Stimulated activated effector memory CD8-positive, alpha-beta T cell treated with anti-CD3 and anti-CD28 coated beads, Interleukin-12 subunit alpha, Interleukin-12 subunit beta, amount 100 ng/mL, for 72 hours (primary cell): Measurements from ENCODE around the gene GGPS1.
"Not testable (repeated sequence)": the region's sequence is repeated elsewhere in the genome, so short reads cannot be mapped to it uniquely, and the experiment has no call there.

ENCODE experiments used
- ATAC-seq: fragments of 150-1000 bp; cut with Tn5 transposase; 2 replicates; pipeline ENCODE4 v1.10.0; 2021
- DNase-seq, 2 donors: peaks; one replicate each; pipeline ENCODE4 v3.0.0; 2021 to 2022; ENCODE audit warnings: low spot score in 2 of 2
- H3K27ac Mint-ChIP-seq: one replicate; pipeline ENCODE4 v1.8.0; 2022; ENCODE audit warnings: mild to moderate bottlenecking, mixed read lengths
- H3K36me3 Mint-ChIP-seq: one replicate; pipeline ENCODE4 v1.8.0; 2022; ENCODE audit warnings: mild to moderate bottlenecking, mixed read lengths
- H3K4me1 Mint-ChIP-seq: one replicate; pipeline ENCODE4 v1.8.0; 2022; ENCODE audit warnings: mixed read lengths
- H3K4me3 Mint-ChIP-seq: one replicate; pipeline ENCODE4 v1.8.0; 2022; ENCODE audit warnings: mild to moderate bottlenecking, mixed read lengths
- H3K9me3 Mint-ChIP-seq: one replicate; pipeline ENCODE4 v1.8.0; 2022; ENCODE audit warnings: mixed read lengths

The GGPS1 gene

DNA sequence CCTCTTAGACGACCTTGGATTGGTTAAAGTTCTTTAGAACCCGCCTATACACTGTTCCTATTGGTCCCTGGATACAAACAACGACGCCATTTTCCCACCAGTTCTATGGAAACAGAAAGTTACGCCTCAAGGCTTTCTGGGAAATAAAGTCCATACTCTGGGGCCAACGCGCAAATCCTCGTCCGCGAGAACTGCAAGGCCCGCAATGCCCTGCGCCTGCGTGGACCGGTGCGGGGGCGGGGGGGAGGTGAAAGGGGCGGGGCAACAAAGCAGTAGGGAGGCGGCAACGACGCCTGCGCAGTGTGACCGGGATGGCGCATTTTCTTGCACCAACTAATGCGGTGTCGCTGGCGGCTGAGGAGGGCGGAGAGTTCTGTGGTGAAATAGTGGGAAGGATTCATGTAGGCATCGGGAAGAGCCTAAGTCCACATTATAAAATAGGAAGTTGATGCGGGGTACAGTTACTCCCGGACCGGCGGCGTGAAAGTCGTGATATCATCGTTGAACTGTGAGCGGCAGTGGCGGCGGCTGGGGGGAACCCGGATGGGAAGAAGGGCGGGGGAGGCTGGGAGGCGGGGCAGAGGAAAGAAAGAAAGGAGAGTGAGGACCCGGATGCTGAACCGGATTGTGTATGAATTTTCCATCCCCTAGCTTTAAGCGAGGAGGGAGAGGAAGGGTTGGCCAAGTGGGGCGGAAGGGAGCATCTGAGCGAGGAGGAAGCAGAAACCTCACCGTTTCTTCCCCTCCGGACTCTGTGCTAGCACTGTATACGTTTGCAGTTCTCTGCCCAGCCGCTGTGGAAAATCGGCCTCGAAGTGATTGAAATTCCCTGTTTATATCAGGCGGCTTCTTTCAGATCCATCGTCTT, at the start of gene GGPS1:
Gene GGPS1, plus strand, starts transcription at position 300 of the 868 bp plus-strand sequence. CDS start 6,695 bp downstream, outside the sequence.
- H3K4me1 Mint-ChIP-seq: peaks cover 36% of the 10 kb centered on the region
- no peak within 1 kb of the TSS for H3K27ac Mint-ChIP-seq
- peaks cover 43% of the 10 kb centered on the region for H3K36me3 Mint-ChIP-seq
- ATAC-seq (peak; percentile 86), DNase-seq (peak; percentile 95 to 98)
- H3K4me3 Mint-ChIP-seq: no peak within 1 kb of the TSS
- H3K9me3 Mint-ChIP-seq: no peaks in the 10 kb centered on the region

DNA sequence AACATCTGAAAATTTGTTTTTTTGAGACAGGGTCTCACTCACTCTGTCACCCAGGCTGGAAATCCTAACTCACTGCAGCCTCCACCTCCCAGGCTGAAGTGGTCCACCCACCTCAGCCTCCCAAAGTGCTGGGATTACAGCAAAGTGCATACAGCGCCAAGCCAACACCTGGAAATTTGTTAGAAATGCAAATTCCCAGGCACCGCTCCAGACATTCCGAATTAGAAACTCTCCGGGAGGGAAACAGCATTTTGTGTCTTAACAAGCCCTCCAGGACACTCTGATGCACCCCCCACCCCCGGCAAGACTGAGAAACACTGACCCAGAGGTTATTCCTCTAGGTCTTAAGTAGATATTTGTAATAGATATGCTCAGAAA, 49.5 kb upstream of the GGPS1 start:
- DNase-seq: no peak
- Mint-ChIP-seq H3K9me3 (no peaks in the 10 kb centered on the region), H3K4me1 (peaks cover 42% of the 10 kb centered on the region), H3K27ac (no peak overlapping the region), H3K4me3 (no peak overlapping the region), H3K36me3 (no peaks in the 10 kb centered on the region)
- no peak for ATAC-seq

DNA sequence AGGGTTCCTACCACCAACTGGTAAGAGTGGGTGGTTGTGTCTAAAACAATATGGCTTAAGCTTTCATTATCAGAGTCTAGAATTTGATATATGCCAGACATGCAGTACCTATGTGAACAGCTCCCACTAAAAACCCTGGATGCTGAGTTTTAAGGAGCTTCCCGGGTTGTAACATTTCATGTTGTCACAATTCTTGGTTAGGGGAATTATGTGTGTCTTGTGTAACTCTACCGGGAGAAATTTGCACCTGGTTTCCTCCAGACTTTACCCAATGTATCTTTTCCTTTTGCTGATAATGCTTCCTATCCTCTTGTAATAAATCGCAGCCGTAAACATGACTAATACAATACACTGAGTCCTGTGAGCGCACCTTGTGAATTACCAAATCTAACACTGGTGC, 48.7 kb upstream of the GGPS1 start:
- Mint-ChIP-seq H3K4me1 (peaks cover 42% of the 10 kb centered on the region), H3K9me3 (no peaks in the 10 kb centered on the region), H3K4me3 (no peak overlapping the region), H3K27ac (no peak overlapping the region), H3K36me3 (no peaks in the 10 kb centered on the region)
- ATAC-seq (no peak), DNase-seq (no peak)

DNA sequence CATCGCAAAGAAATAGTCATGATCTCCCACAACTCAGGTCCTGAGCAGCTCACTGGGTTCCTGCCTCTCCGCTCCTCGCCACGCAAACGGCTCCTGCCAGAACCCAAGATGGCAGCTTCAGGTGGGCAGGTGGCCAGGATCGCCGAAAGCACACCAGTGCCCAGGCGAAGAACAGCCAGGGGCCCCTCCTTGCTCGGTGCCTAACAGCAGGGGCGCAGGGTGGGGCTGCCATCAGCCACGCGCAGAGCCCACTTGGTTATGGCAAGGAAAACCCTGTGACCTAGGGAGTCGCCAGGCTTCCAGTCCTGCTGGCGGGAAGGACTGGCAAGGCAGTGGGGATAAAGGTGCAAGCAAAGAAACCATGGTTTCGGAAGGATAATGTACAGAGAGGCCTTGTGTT, 47.9 kb upstream of the GGPS1 start:
- Mint-ChIP-seq H3K4me3 (no peak overlapping the region), H3K9me3 (no peaks in the 10 kb centered on the region), H3K4me1 (peaks cover 42% of the 10 kb centered on the region), H3K36me3 (no peaks in the 10 kb centered on the region), H3K27ac (no peak overlapping the region)
- DNase-seq (no peak), ATAC-seq (no peak)

DNA sequence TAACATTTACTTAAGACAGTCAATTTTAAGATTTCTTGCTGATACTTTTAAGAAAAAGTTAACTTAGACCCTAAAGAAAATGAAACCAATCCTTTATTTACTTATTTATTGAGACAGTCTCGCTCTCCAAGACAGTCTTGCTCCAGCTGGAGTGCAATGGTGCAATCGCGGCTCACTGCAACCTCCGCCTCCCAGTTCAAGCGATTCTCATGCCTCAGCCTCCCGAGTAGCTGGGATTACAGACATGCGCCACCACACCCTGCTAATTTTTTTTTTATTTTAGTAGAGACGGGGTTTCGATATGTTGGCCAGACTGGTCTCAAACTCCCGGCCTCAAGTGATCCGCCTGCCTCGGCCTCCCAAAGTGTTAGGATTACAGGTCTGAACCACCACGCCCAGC, 44.7 kb upstream of the GGPS1 start:
- H3K4me3 Mint-ChIP-seq, ATAC-seq, H3K36me3 Mint-ChIP-seq, DNase-seq, H3K27ac Mint-ChIP-seq, H3K9me3 Mint-ChIP-seq: not testable (repeated sequence)
- H3K4me1 Mint-ChIP-seq: peaks cover 49% of the 10 kb centered on the region

DNA sequence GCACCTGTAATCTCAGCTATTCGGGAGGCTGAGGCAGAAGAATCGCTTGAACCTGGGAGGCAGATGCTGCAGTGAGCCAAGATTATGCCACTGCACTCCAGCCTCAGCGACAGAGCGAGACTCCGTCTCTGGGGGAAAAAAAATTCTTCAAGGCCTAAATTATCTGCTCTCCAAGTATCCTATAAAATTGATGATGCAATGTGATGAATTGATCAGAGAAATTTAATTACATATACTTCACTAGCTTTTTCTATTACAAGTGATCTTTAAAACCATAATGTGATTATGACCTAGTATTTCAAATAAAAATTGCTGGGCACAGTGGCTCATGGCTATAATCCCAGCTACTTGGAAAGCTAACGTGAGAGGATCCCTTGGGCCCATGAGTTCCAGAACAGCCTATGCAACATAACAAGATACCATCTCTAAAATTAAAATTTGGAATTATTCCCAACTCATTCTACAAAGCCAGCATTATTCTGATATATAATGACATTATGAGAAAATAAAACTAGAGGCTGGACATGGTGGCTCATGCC, 44.1 kb upstream of the GGPS1 start:
- ATAC-seq: no peak
- Mint-ChIP-seq H3K36me3 (peaks cover 5% of the 10 kb centered on the region), H3K4me3 (no peak overlapping the region), H3K4me1 (peaks cover 46% of the 10 kb centered on the region), H3K27ac (no peak overlapping the region), H3K9me3 (no peaks in the 10 kb centered on the region)
- DNase-seq: no peak

DNA sequence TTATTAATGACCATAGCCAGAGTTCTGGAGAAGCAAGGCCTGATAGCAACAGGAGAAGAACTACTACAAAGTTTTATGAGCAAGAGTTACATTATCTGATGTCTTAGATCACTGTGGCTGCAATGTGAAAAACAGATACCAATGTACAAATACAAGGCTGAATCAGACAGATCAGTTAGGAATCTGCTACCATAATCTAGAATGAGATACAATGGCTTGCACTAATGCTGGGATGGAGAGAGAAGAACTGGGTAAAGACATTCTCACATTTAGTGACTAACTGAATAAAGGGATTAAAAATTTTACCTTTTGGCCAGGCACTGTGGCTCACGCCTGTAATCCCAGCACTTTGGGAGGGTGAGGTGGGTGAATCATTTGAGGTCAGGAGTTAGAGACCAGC, 41.7 kb upstream of the GGPS1 start:
- DNase-seq (no peak), ATAC-seq (peak; percentile 79)
- Mint-ChIP-seq H3K4me1 (peaks cover 48% of the 10 kb centered on the region), H3K4me3 (no peak overlapping the region), H3K27ac (peak overlapping the region; percentile 5), H3K9me3 (no peaks in the 10 kb centered on the region), H3K36me3 (peaks cover 10% of the 10 kb centered on the region)

DNA sequence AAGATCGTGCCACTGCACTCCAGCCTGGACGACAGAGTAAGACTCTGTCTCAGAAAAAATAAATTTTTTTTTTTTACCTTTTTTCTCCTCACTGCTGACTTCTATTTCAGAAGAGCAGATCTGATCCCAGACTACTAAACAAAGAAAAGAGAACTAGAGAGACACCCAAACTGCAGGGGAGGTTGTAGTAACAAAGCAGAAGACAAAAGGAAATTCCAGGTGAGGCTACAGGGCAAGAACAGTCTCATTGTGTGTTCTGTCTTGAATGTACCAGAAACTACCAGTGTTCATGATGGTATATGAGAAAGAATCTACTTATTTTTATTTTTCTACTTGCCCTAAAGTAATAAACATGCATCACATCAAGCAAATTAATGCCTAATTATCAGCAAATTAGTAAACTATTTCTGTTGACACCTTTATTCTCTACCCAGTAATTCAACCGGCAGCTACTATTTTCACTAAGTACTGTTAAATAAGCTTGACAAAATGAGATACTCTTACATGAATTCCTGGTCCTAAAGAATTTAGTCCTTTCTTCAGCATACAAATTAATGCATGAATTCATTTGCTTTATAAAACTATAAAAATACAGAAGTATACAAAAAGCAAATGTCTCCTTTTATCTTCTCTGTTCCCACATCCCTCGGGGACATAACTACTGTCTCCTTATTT, 41.0 kb upstream of the GGPS1 start:
- H3K4me1 Mint-ChIP-seq: peaks cover 51% of the 10 kb centered on the region
- H3K9me3 Mint-ChIP-seq: no peaks in the 10 kb centered on the region
- ATAC-seq: no peak
- no peak for DNase-seq
- peak overlapping the region; percentile 5 for H3K27ac Mint-ChIP-seq
- H3K36me3 Mint-ChIP-seq: peaks cover 10% of the 10 kb centered on the region
- H3K4me3 Mint-ChIP-seq: no peak overlapping the region

DNA sequence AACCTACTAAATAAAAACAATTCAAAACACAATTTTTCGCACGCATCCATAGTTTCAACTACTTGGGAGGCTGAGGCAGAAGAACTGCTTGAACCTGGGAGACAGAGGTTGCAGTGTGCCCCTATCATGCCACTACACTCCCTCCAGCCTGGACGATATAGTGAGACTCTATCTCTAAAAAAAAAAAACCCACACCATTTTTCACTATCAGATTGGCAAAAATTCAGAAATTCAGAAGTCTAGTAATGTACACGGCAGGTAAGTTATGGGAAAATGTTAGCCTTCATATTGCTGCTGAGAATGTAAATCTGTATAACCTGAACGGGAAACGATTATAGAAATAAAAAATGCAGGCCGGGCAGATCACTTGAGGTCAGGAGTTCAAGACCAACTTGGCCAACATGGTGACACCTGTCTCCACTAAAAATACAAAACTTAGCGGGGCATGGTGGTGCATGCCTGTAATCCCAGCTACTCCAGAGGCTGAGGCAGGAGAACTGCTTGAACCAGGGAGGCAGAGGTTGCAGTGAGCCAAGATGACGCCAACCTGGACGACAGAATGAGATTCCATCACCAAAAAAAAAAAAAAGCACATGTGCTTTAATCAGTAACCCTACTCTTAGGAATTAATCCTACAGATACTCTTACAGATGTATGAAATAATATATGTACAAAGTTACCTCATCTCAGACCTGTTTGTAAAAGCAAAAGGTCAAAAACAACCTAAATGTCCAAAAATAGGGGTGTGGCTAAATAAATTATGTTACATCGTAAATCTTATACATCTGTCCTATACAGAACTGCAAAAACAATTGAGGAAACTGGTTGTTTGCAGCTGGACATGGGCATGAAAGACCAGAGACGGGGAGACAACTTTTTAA, 38.3 kb upstream of the GGPS1 start:
- peaks cover 10% of the 10 kb centered on the region for H3K36me3 Mint-ChIP-seq
- H3K4me3 Mint-ChIP-seq: no peak overlapping the region
- H3K9me3 Mint-ChIP-seq: no peaks in the 10 kb centered on the region
- H3K27ac Mint-ChIP-seq: no peak overlapping the region
- peaks cover 56% of the 10 kb centered on the region for H3K4me1 Mint-ChIP-seq
- no peak for ATAC-seq
- DNase-seq: no peak

DNA sequence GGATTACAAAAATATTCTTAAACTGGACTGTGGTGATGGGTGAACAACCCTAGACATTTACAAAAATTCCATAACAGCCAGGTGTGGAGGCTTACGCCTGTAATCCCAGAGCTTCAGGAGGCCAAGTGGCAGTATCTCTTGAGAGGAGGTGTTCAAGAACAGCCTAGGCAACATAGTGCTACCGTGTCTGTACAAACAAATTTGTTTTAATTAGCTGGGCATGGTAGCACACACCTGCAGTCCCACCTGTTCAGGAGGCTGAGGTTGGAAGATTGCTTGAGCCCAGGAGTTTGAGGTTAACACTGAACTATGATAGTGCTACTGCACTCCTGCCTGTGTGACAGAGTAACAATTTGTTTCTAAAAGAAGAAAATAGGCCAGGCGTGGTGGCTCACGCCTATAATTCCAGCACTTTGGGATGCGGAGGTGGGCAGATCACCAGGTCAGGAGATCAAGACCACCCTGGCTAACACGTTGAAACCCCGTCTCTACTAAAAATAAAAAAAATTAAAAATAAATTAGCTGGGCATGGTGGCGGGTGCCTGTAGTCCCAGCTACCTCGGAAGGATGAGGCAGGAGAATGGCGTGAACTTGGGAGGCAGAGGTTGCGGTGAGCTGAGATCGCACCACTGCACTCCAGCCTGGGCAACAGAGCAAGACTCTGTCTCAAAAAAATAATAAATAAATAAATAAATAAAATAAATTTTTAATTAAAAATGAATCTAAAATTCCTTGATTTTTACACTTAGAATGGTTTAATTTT, 37.4 kb upstream of the GGPS1 start:
- ATAC-seq (no peak), DNase-seq (no peak)
- Mint-ChIP-seq H3K27ac (no peak overlapping the region), H3K9me3 (no peaks in the 10 kb centered on the region), H3K36me3 (peaks cover 15% of the 10 kb centered on the region), H3K4me1 (peaks cover 51% of the 10 kb centered on the region), H3K4me3 (no peak overlapping the region)

DNA sequence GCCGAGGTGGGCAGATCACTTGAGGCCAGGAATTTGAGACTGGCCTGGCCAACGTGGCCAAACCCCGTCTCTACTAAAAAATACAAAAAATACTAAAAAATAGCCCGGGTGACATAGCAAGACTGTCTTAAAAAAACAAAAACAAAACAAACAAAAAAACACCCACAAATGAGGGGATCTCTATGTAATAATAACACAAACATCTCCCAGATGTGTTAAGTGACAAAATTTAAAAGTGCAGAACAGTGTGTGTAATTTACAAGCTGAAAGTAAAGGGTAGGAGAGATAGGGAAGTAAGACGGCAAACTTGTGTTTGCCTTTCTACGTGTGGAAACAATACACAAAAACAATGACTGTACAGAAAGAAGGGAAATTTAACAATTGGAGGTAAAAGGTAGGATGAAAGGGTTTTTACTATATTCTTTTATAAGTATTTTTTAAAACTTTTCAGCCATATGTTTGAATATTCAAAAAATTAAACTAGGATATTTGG, 36.7 kb upstream of the GGPS1 start:
- Mint-ChIP-seq H3K4me3 (no peak overlapping the region), H3K9me3 (no peaks in the 10 kb centered on the region), H3K27ac (no peak overlapping the region), H3K4me1 (peaks cover 43% of the 10 kb centered on the region), H3K36me3 (peaks cover 16% of the 10 kb centered on the region)
- ATAC-seq (no peak), DNase-seq (no peak)

DNA sequence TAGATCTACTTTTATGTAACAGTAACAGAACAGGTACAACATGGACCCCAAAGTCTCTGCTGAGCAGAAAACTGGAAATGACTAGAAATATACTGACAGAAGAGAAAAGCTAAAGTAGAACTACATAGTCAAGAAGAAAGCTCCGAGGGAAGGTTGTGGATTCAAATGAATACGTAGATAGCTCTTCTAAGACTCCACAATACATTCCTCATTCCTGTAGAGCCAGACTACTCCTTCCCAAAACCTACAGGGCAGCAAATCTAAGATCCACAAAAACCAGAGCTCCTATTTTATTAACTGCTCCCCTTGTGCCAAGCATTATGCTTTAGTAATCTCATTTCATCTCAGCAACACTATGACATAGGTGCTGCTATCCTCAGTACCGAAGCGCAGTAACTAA, 35.6 kb upstream of the GGPS1 start:
- Mint-ChIP-seq H3K4me3 (no peak overlapping the region), H3K36me3 (peaks cover 11% of the 10 kb centered on the region), H3K9me3 (no peaks in the 10 kb centered on the region), H3K27ac (no peak overlapping the region), H3K4me1 (peaks cover 43% of the 10 kb centered on the region)
- no peak for ATAC-seq
- no peak for DNase-seq

DNA sequence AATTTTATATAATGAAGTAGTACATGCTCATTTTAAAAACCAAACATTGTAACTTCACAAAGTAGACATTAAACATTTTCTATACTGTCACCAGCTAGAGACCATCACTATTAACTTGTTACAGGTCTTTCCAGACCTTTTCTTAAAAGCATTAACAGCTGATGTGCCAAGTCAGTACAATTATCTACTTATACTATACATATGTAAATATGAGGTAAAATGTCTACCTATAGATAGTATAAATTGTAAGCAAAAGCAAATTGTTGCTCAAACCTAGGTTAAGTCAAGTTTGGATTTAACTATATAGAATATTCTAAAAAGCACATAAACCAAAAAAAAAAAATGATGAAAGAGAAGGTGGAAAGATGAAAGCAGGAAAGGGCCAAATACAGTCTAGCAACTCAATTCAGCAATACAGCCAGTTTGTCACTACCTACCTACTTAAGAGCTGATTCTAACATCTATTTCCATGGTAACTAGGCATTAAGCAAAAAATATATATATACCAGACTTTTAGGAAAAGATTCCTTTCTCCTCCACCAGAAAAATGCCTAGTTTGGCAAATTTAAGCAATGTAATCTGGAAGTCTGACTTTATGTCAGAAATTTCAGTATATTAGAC, 34.9 kb upstream of the GGPS1 start:
- H3K36me3 Mint-ChIP-seq: peaks cover 11% of the 10 kb centered on the region
- DNase-seq (no peak), ATAC-seq (no peak)
- H3K4me1 Mint-ChIP-seq: peaks cover 45% of the 10 kb centered on the region
- H3K9me3 Mint-ChIP-seq: no peaks in the 10 kb centered on the region
- no peak overlapping the region for H3K4me3 Mint-ChIP-seq
- no peak overlapping the region for H3K27ac Mint-ChIP-seq

DNA sequence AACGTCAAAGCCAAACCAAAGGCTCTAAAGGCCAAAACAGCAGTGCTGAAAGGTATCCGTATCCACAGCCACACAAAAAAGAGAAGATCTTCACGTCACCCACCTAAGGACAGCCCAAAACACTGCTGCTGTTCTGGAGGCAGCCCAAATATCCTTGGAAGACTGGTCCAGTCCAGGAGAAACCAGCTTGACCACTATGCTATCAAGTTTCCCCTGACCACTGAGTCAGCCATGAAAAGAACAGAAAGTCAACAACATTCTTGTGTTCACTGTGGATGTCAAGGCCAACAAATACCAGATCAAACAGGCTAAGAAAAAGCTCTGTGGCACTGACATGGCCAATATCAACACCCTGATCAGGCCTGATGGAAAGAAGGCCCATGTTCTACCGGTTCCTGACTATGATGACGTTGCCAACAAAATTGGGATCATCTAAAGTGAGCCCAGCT, 32.4 kb upstream of the GGPS1 start:
- H3K9me3 Mint-ChIP-seq: no peaks in the 10 kb centered on the region
- peak overlapping the region; percentile 67 for H3K27ac Mint-ChIP-seq
- peaks cover 6% of the 10 kb centered on the region for H3K36me3 Mint-ChIP-seq
- peaks cover 48% of the 10 kb centered on the region for H3K4me1 Mint-ChIP-seq
- H3K4me3 Mint-ChIP-seq: no peak overlapping the region
- no peak for DNase-seq
- ATAC-seq: no peak
